ENCODE results near the gene DNAJA1. TPM values are rescaled to one million over a fixed set of nuclear protein-coding genes. Genes with fewer than 3 reads are reported as not detected.
A peak's percentile ranks its signal among the peaks of the same experiment; 100 is the strongest.

DNAJA1 gene
- total RNA-seq, 2 donors from 2014 or later = 134 to 139 TPM

GRCh38 chr9:33022755-33023154 is 2.3 kb upstream of the DNAJA1 start:
- ATAC-seq (no peak), DNase-seq (ENCODE audit: low spot score in 2 of 2) (no peak)
- Mint-ChIP-seq H3K9me3 (no peaks in the 10 kb centered on the region), H3K36me3 (peaks cover 25 to 33% of the 10 kb centered on the region in 2 donors), H3K27ac (peak overlapping the region in 1 of 2 donors; percentile 90)

- DNase-seq (ENCODE audit: low spot score in 2 of 2) (no peak), ATAC-seq (no peak)
- Mint-ChIP-seq H3K36me3 (peaks cover 28 to 39% of the 10 kb centered on the region in 2 donors), H3K27ac (peak overlapping the region; percentile 80 to 90), H3K9me3 (no peaks in the 10 kb centered on the region)
Measured at GRCh38 chr9:33023661-33024060, 1.4 kb upstream of the DNAJA1 start.

GRCh38 chr9:33024126-33024965 is 727 bp upstream of the DNAJA1 start:
- peak in 1 of 2 donors; percentile 14 for DNase-seq (ENCODE audit: low spot score in 2 of 2)
- Mint-ChIP-seq H3K27ac (peak overlapping the region; percentile 80 to 90), H3K36me3 (peaks cover 34 to 40% of the 10 kb centered on the region in 2 donors), H3K9me3 (no peaks in the 10 kb centered on the region)
- ATAC-seq = no peak

GRCh38 chr9:33025572-33026342 is 684 bp downstream of the DNAJA1 start:
- peaks cover 40 to 54% of the 10 kb centered on the region in 2 donors for H3K36me3 Mint-ChIP-seq
- H3K9me3 Mint-ChIP-seq = no peaks in the 10 kb centered on the region
- DNase-seq (ENCODE audit: low spot score in 2 of 2) (peak; percentile 73 to 90), ATAC-seq (peak; percentile 67 to 70)
- peak overlapping the region; percentile 80 to 90 for H3K27ac Mint-ChIP-seq

- Mint-ChIP-seq H3K9me3 (no peaks in the 10 kb centered on the region), H3K27ac (peak overlapping the region; percentile 60), H3K36me3 (peaks cover 46 to 52% of the 10 kb centered on the region in 2 donors)
- ATAC-seq (no peak), DNase-seq (ENCODE audit: low spot score in 2 of 2) (no peak)
Measured at GRCh38 chr9:33029231-33029786, 4.2 kb downstream of the DNAJA1 start.

- H3K9me3 Mint-ChIP-seq = no peaks in the 10 kb centered on the region
- H3K36me3 Mint-ChIP-seq = peaks cover 42 to 58% of the 10 kb centered on the region in 2 donors
- ATAC-seq (no peak), DNase-seq (ENCODE audit: low spot score in 2 of 2) (no peak)
- H3K27ac Mint-ChIP-seq = peak overlapping the region in 1 of 2 donors; percentile 4
Measured at GRCh38 chr9:33030285-33030684, 5.2 kb downstream of the DNAJA1 start.

GRCh38 chr9:33032292-33032691 is 7.2 kb downstream of the DNAJA1 start:
- peak overlapping the region in 1 of 2 donors; percentile 11 for H3K27ac Mint-ChIP-seq
- DNase-seq (ENCODE audit: low spot score in 2 of 2) (no peak), ATAC-seq (no peak)
- peaks cover 37 to 53% of the 10 kb centered on the region in 2 donors for H3K36me3 Mint-ChIP-seq
- H3K9me3 Mint-ChIP-seq = no peaks in the 10 kb centered on the region

GRCh38 chr9:33032865-33033264 is 7.8 kb downstream of the DNAJA1 start:
- DNase-seq (ENCODE audit: low spot score in 2 of 2) (no peak), ATAC-seq (no peak)
- Mint-ChIP-seq H3K36me3 (peaks cover 37 to 48% of the 10 kb centered on the region in 2 donors), H3K9me3 (no peaks in the 10 kb centered on the region), H3K27ac (peak overlapping the region in 1 of 2 donors; percentile 11)

- Mint-ChIP-seq H3K36me3 (peaks cover 11 to 24% of the 10 kb centered on the region in 2 donors), H3K27ac (no peak overlapping the region), H3K9me3 (no peaks in the 10 kb centered on the region)
- DNase-seq (ENCODE audit: low spot score in 2 of 2) (no peak), ATAC-seq (no peak)
Measured at GRCh38 chr9:33040792-33041431, 15.8 kb downstream of the DNAJA1 start.

GRCh38 chr9:33041432-33042188 is 16.5 kb downstream of the DNAJA1 start:
- peaks cover 4 to 20% of the 10 kb centered on the region in 2 donors for H3K36me3 Mint-ChIP-seq
- DNase-seq (ENCODE audit: low spot score in 2 of 2) (no peak), ATAC-seq (no peak)
- no peaks in the 10 kb centered on the region for H3K9me3 Mint-ChIP-seq
- no peak overlapping the region for H3K27ac Mint-ChIP-seq

GRCh38 chr9:33042473-33042872 is 17.4 kb downstream of the DNAJA1 start:
- Mint-ChIP-seq H3K27ac (no peak overlapping the region), H3K9me3 (no peaks in the 10 kb centered on the region), H3K36me3 (peaks cover 4 to 21% of the 10 kb centered on the region in 2 donors)
- DNase-seq (ENCODE audit: low spot score in 2 of 2) = no peak
- no peak for ATAC-seq

- Mint-ChIP-seq H3K9me3 (no peaks in the 10 kb centered on the region), H3K36me3 (peaks cover 10 to 15% of the 10 kb centered on the region in 2 donors), H3K27ac (peak overlapping the region; percentile 60 to 75)
- DNase-seq (ENCODE audit: low spot score in 2 of 2) (no peak), ATAC-seq (peak in 1 of 2 donors; percentile 4)
Measured at GRCh38 chr9:33043671-33044070, 18.6 kb downstream of the DNAJA1 start.

GRCh38 chr9:33044162-33044673 is 19.1 kb downstream of the DNAJA1 start:
- H3K9me3 Mint-ChIP-seq = no peaks in the 10 kb centered on the region
- ATAC-seq = peak; percentile 70 to 87
- peak; percentile 53 to 76 for DNase-seq (ENCODE audit: low spot score in 2 of 2)
- H3K27ac Mint-ChIP-seq = peak overlapping the region; percentile 44 to 75
- peaks cover 10 to 14% of the 10 kb centered on the region in 2 donors for H3K36me3 Mint-ChIP-seq

GRCh38 chr9:33044677-33045282 is 19.7 kb downstream of the DNAJA1 start:
- Mint-ChIP-seq H3K9me3 (no peaks in the 10 kb centered on the region), H3K36me3 (peaks cover 10 to 19% of the 10 kb centered on the region in 2 donors), H3K27ac (peak overlapping the region in 1 of 2 donors; percentile 75)
- DNase-seq (ENCODE audit: low spot score in 2 of 2) (no peak), ATAC-seq (peak in 1 of 2 donors; percentile 2)

- DNase-seq (ENCODE audit: low spot score in 2 of 2) (no peak), ATAC-seq (no peak)
- Mint-ChIP-seq H3K36me3 (peaks cover 10 to 20% of the 10 kb centered on the region in 2 donors), H3K27ac (no peak overlapping the region), H3K9me3 (no peaks in the 10 kb centered on the region)
Measured at GRCh38 chr9:33046061-33046460, 21.0 kb downstream of the DNAJA1 start.

Measured in activated naive CD4-positive, alpha-beta T cell treated with anti-CD3 and anti-CD28 coated beads, Interleukin-2, amount 50 U/mL, for 72 hours (primary cell).